ENCODE measurements around the gene CLEC18A.

- TF ChIP-seq POLR2A (IDR thresholded peaks at IDR 0.05) (no peak), CTCF (IDR thresholded peaks at IDR 0.05) (no peak)
Observed at GRCh38 chr16:69931631-69932030, 19.5 kb upstream of the CLEC18A start.

Data from uterus (tissue), 2 donors.